Measurements from ENCODE around the gene SUCNR1.
"Not testable (repeated sequence)": the region's sequence is repeated elsewhere in the genome, so short reads cannot be mapped to it uniquely, and the experiment has no call there.

The SUCNR1 gene

DNA sequence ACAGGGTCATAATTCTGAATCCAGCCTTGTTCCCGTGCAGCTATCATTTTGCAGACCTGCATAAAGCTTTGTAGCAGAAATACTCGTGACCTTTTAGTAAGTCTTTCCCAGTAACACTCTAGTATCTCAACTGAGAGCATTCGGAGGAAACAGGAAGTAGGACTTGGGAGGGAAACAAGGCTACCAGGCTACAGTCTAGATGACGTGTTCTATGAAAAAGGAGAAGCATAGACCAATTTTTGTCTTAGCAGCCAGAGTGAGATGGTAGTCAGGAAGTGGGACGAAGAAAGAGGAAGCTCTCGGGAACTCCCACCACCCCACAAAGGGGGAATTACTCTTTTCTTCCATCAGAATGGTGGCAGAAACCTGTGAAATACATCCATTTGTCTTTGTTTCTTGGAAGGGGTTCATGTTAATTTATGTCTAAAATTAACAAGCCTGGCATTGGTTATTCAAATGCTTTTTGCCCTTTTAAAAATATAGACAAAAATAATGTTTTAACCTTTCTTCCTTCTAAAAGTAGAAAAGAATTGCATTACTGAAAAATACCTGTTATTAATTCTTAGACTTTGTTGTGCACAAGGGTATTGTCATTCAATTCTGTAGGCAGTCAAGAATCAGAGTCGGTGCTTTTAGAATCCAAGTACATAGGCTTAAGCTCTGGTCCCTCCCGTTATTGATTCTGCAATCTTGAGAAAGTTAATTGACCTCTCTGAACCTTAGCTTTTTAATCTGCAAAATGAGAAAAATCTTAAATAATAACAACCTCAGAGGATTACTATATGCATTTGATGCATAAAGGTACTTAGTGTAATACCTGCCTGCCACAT lies 1.6 kb upstream of the SUCNR1 start:
- DNase-seq (ENCODE audit: insufficient read length, low spot score) (no peak), FAIRE-seq (no peak)
- TF ChIP-seq, protein P1, sequence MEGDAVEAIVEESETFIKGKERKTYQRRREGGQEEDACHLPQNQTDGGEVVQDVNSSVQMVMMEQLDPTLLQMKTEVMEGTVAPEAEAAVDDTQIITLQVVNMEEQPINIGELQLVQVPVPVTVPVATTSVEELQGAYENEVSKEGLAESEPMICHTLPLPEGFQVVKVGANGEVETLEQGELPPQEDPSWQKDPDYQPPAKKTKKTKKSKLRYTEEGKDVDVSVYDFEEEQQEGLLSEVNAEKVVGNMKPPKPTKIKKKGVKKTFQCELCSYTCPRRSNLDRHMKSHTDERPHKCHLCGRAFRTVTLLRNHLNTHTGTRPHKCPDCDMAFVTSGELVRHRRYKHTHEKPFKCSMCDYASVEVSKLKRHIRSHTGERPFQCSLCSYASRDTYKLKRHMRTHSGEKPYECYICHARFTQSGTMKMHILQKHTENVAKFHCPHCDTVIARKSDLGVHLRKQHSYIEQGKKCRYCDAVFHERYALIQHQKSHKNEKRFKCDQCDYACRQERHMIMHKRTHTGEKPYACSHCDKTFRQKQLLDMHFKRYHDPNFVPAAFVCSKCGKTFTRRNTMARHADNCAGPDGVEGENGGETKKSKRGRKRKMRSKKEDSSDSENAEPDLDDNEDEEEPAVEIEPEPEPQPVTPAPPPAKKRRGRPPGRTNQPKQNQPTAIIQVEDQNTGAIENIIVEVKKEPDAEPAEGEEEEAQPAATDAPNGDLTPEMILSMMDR (IDR thresholded peaks at IDR 0.05; ENCODE audit: insufficient read depth, missing control alignments): no peak

DNA sequence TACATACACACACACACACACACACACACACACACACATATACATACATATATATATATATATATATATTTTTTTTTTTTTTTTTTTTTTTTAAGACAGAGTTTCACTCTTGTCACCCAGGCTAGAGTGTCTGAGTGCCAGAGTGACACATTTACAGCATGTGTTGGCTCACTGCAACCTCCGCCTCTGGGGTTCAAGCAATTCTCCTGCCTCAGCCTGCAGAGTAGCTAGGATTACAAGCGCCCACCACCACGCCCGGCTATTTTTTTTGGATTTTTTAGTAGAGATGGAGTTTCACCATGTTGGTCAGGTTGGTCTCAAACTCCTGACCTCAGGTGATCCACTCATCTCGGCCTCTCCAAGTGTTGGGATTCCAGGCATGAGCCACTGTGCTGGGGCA lies 636 bp downstream of the SUCNR1 start:
- not testable (repeated sequence) for FAIRE-seq; DNase-seq (ENCODE audit: insufficient read length, low spot score)

DNA sequence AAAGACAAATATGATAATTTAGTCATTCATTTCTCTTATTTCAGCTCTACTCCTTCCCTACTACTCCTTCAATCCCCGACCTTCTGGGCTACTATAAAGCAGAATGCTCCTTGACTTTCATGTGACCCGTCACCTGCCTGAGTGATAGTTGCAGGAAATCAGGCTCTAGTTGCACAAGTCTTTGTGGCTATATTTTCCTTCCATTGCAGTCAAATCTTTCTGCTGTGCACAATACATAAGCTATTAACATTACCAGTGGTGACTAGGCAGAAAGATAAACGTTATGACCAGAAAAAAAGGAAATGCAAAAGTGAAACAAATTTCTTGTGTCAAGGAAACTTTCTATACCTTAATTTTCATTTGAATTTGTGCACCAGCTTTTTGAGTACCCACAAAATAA lies 2.3 kb downstream of the SUCNR1 start:
- no peak for FAIRE-seq
- no peak for DNase-seq (ENCODE audit: insufficient read length, low spot score)

DNA sequence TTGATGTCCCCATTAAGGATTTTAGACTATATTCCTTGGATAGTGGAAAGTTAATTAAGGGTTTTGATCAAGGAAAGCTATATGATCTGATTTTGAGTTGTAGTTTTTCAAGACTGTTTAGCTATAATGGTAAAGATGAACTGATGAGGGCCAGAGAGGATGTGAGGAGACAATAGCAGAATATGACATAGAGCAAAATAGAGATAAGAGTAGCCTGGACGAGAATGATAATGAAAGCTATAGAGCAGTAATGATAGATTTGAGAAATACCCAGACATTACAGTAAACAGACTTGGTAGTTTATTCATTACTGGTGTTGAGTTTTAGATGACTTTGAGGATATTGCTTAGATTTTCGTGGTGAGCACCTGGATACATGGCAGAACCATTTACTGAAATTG lies 3.8 kb downstream of the SUCNR1 start:
- FAIRE-seq (no peak), DNase-seq (ENCODE audit: insufficient read length, low spot score) (no peak)
- TF ChIP-seq, protein P1 (IDR thresholded peaks at IDR 0.05; ENCODE audit: insufficient read depth, missing control alignments): no peak

More for the DNA sequence above, 2.3 kb downstream of the SUCNR1 start:
- TF ChIP-seq, protein P1 (IDR thresholded peaks at IDR 0.05; ENCODE audit: insufficient read depth, missing control alignments): no peak

DNA sequence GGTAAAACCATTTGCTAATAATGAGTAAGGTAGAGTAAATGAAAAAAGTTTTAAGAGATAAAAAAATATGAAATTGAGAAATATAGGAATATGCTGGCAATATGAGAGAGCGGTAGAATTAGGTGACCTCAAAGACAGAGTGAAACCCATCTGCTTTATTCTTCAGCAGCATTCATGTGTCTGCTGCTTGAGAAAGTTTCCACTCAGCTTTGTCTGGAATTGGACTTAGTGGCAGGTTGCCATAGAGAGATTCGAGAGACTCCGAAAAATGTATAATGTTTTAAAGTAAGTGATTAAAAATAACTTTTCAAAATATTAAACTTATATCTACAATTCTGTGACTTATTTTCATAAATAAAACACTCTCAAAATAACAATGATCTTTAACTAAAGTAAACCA lies 5.0 kb downstream of the SUCNR1 start:
- DNase-seq (ENCODE audit: insufficient read length, low spot score) (no peak), FAIRE-seq (no peak)
- TF ChIP-seq, protein P1 (IDR thresholded peaks at IDR 0.05; ENCODE audit: insufficient read depth, missing control alignments): no peak

DNA sequence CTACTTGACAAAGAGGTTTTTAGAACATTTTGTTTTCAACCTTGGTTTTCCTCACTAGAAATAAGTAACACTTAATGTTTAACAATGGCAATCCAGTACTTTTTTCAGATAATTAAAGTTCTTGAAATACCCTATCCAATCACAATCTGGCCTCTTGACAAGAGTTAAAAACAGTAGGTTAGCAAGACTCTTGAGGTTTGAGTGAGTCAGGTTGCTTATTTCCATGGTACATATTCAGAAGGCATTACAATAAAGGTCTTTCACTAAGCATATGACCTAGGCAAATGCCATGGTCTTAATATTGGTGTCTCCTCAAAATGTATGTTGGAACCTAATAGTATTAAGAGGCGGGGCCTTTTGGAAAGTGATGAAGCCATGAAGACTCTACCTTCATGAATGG lies 5.6 kb downstream of the SUCNR1 start:
- FAIRE-seq (no peak), DNase-seq (ENCODE audit: insufficient read length, low spot score) (no peak)
- TF ChIP-seq, protein P1 (IDR thresholded peaks at IDR 0.05; ENCODE audit: insufficient read depth, missing control alignments): no peak

DNA sequence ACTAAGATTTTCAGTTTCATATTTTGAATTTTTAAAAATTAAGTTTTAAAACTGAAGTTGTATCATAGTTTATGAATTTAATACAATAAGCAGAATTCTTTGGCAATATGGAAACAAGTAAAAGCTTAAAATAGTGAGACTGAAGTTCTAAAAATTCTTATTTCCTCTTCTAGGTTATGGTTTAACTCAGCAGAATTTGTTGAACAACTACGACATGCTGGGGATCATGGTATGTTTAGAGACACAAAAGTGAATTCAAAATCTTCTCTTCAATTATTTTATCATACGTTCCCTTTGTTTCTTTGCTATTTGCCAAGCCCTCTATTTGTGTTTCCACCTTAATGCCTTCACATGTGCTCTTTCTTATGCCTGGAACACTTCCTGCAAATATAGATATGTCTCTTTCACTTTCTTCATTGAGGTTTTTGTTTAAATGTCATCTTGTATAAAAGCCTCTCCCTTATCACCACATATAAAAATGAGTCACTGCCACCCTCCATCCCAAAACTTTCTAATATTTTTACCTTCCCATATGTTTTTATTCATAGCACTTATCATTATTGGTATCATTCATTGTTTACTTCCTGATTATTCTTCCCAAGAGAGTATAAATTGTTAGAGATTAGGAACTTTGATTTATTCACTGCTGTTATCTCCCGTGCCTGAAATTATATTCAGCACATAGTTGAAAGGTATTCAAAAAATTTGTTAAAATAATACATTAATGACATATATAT lies 6.4 kb downstream of the SUCNR1 start:
- DNase-seq (ENCODE audit: insufficient read length, low spot score) (no peak), FAIRE-seq (no peak)

More for the DNA sequence above, 6.4 kb downstream of the SUCNR1 start:
- TF ChIP-seq, protein P1 (IDR thresholded peaks at IDR 0.05; ENCODE audit: insufficient read depth, missing control alignments): no peak

All from D721Med (cell line).